HG03064 (cell line): ENCODE results near the gene PEX11G.
"Not testable (repeated sequence)": the region's sequence is repeated elsewhere in the genome, so short reads cannot be mapped to it uniquely, and the experiment has no call there.

ENCODE experiments used
- ATAC-seq: cut with Tn5 transposase; IDR thresholded peaks from one replicate; pipeline ENCODE4 v1.9.1; 2021; ENCODE audit warnings: low read depth; ENCODE audit not compliant: unreplicated experiment

Gene PEX11G

DNA sequence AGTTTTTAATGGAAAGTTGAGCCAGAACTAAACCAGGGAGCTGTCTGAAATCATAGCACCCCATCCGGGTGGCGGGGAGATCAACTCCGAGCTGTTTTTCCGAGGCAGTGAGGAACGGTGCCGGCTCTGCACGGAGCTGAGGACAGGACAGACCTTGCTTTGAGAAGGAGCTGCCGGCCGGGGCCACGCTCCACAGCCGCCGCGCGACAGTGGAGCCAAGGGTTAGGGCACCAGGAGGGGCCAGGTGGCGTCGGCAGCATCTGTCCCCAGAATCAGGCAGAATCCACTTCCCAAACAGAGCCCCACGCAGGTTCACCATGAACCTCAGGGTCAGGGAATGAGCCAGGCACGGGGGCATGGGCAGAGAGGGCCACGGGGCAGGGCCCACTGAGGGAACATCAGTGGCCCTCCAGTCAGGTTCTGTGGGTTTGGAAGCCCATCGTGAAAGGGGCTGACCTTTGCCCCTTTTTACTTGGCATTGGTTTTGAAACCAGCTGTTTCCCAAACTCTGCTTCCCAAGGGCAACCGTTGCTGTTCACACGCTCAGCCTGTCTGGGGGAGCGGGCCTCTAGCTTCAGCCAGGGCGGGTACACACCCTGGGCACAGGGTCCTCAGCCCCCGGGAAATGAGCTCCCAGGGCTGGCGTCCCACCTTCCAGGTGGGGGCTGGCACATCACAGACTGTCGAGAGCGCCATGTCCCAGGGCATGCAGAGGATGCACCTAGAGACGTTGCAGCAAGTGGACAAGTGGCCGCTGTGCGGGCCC is 18.1 kb downstream of the PEX11G start:
- no peak for ATAC-seq

DNA sequence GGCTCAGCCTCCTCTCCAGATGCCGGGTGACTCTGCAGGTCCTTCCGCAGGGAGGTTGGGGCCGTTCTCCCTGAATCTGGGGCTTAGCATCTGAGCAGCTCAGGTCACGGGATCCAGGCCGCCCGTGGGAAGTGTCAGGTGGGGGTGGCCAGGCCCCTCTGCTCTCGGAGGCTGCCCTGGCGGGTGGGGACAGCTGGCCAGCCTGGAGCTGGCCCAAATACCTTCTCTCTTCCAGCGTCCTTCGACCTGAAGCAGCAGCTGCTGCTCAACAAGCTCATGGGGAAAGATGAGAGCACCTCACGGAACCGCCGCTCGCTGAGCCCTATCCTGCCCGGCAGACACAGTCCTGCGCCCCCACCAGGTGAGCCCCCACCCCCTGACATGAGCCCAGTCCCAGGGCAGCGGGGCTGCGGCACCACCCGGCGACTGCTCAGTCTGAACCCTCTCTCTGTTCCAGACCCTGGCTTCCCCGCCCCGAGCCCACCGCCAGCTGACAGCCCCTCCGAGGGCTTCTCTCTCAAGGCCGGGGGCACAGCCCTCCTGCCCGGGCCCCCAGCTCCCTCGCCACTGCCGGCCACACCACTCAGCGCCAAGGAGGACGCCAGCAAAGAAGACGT is 19.1 kb downstream of the PEX11G start:
- ATAC-seq: no peak

DNA sequence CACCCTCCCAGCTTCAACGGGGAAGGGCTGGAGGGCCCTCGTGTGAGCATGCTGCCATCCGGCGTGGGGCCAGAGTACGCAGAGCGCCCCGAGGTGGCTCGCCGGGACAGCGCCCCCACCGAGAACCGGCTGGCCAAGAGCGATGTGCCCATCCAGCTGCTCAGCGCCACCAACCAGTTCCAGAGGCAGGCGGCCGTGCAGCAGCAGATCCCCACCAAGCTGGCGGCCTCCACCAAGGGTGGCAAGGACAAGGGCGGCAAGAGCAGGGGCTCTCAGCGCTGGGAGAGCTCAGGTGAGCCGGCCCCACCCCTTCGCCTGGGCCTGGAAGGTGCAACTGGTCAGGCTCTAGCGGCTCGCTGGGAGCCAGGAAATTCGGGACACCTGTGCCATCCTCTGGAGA is 20.0 kb downstream of the PEX11G start:
- ATAC-seq: no peak

- ATAC-seq: no peak
Measured at GRCh38 chr19:7467009-7467989, 21.5 kb downstream of the PEX11G start.

DNA sequence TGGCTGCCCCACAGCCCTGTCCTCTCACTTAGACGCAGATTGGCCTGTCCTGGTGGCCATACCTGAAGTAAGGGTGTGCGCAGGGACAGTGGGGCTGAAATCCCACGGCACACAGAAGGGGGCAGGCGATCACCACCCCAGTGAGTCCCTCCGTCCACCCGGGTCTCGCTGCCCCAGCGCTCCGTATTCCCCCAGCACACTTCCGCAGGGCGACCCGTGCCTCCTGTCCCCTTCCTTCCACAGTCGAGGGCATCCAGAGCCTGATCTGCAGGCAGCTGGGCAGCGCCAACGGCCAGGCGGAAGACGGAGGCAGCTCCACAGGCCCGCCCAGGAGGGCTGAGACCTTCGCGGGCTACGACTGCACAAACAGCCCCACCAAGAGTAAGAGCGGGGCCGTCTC is 25.3 kb downstream of the PEX11G start:
- ATAC-seq: no peak

DNA sequence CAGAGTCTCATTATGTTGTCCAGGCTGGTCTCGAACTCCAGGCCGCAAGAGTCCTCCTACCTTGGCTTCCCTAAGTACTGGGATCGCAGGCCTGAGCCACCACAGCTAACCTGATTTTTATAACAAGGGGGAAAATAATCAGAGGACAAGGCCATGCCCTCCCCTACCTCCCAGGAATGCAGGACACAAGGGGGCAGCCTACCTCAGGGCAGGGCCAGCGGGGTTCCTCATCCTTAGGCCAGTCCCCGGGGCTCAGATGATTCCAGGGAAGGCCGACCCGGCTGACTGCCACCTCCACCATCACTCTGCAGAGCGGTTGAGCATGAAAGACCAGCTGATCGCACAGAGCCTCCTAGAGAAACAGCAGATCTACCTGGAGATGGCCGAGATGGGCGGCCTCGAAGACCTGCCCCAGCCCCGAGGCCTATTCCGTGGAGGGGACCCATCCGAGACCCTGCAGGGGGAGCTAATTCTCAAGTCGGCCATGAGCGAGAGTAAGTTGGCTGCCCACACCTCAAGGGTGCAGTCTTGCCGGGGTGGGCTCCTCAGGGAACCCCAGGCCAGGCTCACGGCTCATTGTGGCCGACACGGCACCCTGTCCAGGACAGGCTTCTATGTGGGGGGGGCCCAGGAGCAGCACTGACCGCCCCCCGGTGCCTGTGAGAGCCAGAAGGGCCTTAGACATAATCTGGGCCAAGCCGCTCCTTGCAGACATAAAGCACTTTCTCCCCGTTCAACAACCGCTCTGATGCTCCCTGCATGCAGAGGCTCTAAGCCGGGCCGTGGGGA is 26.8 kb downstream of the PEX11G start:
- ATAC-seq: no peak

GRCh38 chr19:7460562-7460966 is 28.3 kb downstream of the PEX11G start:
- ATAC-seq: no peak

- ATAC-seq: no peak
Measured at GRCh38 chr19:7459773-7460172, 29.1 kb downstream of the PEX11G start.

DNA sequence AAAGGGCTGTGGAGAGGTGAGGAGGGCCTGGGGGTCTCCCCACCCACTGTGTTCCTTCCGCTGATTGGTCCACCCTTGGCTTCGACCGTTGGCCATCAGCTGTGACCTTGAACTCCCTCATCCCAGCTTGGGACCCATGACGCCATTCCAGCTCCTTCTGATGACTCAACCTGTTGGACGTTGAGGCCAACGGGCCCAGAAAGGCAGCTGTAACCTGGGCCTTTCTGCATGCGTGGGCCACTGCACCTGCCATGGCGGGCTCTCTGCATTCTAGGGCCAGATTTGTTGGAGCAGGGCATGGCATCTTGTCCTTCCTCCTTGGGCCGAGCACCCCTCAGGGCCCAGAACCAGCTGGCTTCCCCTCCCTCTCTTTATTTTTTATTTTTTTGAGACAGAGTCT is 30.2 kb downstream of the PEX11G start:
- no peak for ATAC-seq

GRCh38 chr19:7456964-7457541 is 31.8 kb downstream of the PEX11G start:
- no peak for ATAC-seq

- no peak for ATAC-seq
Measured at GRCh38 chr19:7455600-7456296, 33.1 kb downstream of the PEX11G start.

DNA sequence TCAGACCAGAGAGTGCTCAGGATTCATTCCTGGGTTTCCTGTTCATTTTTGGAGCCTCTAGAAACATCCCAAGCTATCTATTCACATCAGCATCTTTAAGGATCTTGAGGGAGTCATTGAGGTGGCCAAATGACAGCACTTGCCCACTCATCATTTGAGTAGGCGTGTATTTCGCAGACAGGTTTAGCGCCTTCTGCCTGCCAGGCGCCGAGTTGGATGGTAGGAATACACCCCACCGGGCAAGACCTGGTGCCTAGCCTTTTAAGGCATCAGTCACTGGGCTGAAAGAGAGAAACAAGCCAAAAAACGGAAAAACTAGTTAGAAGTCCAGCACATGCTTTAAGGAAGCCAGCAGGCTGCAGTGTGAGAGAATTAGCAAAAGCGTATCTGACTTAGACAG is 33.8 kb downstream of the PEX11G start:
- ATAC-seq: no peak

GRCh38 chr19:7450243-7451223 is 38.3 kb downstream of the PEX11G start:
- ATAC-seq: no peak

- not testable (repeated sequence) for ATAC-seq
Measured at GRCh38 chr19:7449391-7450070, 39.3 kb downstream of the PEX11G start.

- no peak for ATAC-seq
Measured at GRCh38 chr19:7447648-7448047, 41.2 kb downstream of the PEX11G start.

DNA sequence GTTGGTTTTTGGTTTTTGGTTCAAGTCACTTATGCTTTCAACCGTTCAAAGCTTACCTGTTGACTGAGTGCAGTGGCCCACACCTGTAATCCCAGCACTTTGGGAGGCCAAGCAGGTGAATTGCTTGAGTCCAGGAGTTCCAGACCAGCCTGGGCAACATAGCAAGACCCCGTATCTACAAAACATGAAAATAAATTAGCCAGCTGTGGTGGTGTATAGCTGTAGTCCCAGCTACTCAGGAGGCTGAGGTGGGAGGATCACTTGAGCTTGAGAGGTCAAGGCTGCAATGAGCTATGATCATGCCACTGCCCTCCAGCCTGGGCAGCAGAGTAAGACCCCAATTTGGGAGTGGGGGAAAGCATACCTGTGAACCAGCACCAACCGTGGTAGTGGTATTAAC is 43.7 kb downstream of the PEX11G start:
- no peak for ATAC-seq

DNA sequence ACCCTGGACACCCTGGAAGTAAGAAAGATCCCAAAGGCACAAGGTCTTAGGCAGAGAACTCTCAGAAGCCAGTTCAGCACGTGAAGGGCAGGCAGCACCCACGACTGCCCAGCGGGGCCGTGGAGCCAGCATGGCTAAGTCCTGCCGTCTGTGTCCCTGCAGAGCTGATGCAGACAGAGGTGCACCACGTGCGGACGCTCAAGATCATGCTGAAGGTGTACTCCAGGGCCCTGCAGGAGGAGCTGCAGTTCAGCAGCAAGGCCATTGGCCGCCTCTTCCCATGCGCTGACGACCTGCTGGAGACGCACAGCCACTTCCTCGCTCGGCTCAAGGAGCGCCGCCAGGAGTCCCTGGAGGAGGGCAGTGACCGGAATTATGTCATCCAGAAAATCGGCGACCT is 44.8 kb downstream of the PEX11G start:
- no peak for ATAC-seq

GRCh38 chr19:7442423-7442822 is 46.4 kb downstream of the PEX11G start:
- no peak for ATAC-seq
